ENCODE results near the gene UGT1A9. TPM values are rescaled to one million over a fixed set of nuclear protein-coding genes. Genes with fewer than 3 reads are reported as not detected.

The UGT1A9 gene
- total RNA-seq, 1 experiment from 2014 or later = not detected

- BruUV-seq (replicated peaks) = no TSS peak
- no peaks in the 10 kb centered on the region for H3K27me3 ChIP-seq (ENCODE audit: insufficient read depth, low read depth)
- no peaks in the 10 kb centered on the region for H4K20me1 ChIP-seq (ENCODE audit: insufficient read depth)
- TF ChIP-seq EZH2 (IDR thresholded peaks at IDR 0.05; ENCODE audit: low read depth) (no peak), CTCF (conservative IDR thresholded peaks at IDR 0.05) (no peak)
- H3K27ac ChIP-seq = no peak overlapping the region
- H3F3A ChIP-seq (ENCODE audit: insufficient read depth, low read depth) = no peaks in the 10 kb centered on the region
- intact Hi-C loops (cut with micrococcal nuclease; ENCODE audit: unreplicated experiment) = no loop called here
- no peaks in the 10 kb centered on the region for H3K4me1 ChIP-seq (replicated peaks; ENCODE audit: insufficient read depth)
- no peaks in the 10 kb centered on the region for H3K9me2 ChIP-seq (ENCODE audit: insufficient read depth)
- no peak overlapping the region for H3K4me3 ChIP-seq
- ChIA-PET POLR2A (ENCODE audit: unreplicated experiment) (interaction anchor here (0.7 kb wide), 1 partner anchor 390 kb away, joined by 4 read pairs; no protein-coding TSS in a partner anchor), CTCF (interaction anchor here (1.6 kb wide), 1 partner anchor 19 kb away, joined by 5 read pairs; no protein-coding TSS in a partner anchor)
- no peaks in the 10 kb centered on the region for H3K9me3 ChIP-seq (ENCODE audit: insufficient read depth, low read depth)
- H3K36me3 ChIP-seq (ENCODE audit: low read depth) = no peaks in the 10 kb centered on the region
- H3K4me2 ChIP-seq = no peak overlapping the region
- H2AFZ ChIP-seq = no peak overlapping the region
- no peaks in the 10 kb centered on the region for H3K79me2 ChIP-seq (ENCODE audit: low read depth)
- no peak for DNase-seq
These were observed 142.5 kb downstream of the UGT1A9 start for GRCh38 chr2:233814056-233814835.

- Histone ChIP-seq H3K9me2 (ENCODE audit: insufficient read depth) (no peaks in the 10 kb centered on the region), H3K4me2 (no peak overlapping the region), H3K9me3 (ENCODE audit: insufficient read depth, low read depth) (no peaks in the 10 kb centered on the region), H3K4me1 (replicated peaks; ENCODE audit: insufficient read depth) (no peaks in the 10 kb centered on the region), H2AFZ (no peak overlapping the region), H3K79me2 (ENCODE audit: low read depth) (no peaks in the 10 kb centered on the region), H3K4me3 (no peak overlapping the region), H4K20me1 (ENCODE audit: insufficient read depth) (no peaks in the 10 kb centered on the region), H3K27ac (no peak overlapping the region), H3K36me3 (ENCODE audit: low read depth) (no peaks in the 10 kb centered on the region), H3F3A (ENCODE audit: insufficient read depth, low read depth) (no peaks in the 10 kb centered on the region), H3K27me3 (ENCODE audit: insufficient read depth, low read depth) (no peaks in the 10 kb centered on the region)
- CTCF ChIA-PET = no interaction called here
- no peak for DNase-seq
- intact Hi-C loops (cut with micrococcal nuclease; ENCODE audit: unreplicated experiment) = no loop called here
- POLR2A ChIA-PET (ENCODE audit: unreplicated experiment) = no interaction called here
- TF ChIP-seq CTCF (conservative IDR thresholded peaks at IDR 0.05) (no peak), EZH2 (IDR thresholded peaks at IDR 0.05; ENCODE audit: low read depth) (no peak)
- BruUV-seq (replicated peaks) = no TSS peak
These were observed 144.2 kb downstream of the UGT1A9 start for GRCh38 chr2:233815861-233816260.

GRCh38 chr2:233816334-233816733, 144.6 kb downstream of the UGT1A9 start:
- H3F3A ChIP-seq (ENCODE audit: insufficient read depth, low read depth) = no peaks in the 10 kb centered on the region
- TF ChIP-seq EZH2 (IDR thresholded peaks at IDR 0.05; ENCODE audit: low read depth) = no peak
- no peak for TF ChIP-seq CTCF (conservative IDR thresholded peaks at IDR 0.05)
- H3K9me2 ChIP-seq (ENCODE audit: insufficient read depth) = no peaks in the 10 kb centered on the region
- intact Hi-C loops (cut with micrococcal nuclease; ENCODE audit: unreplicated experiment) = no loop called here
- no peaks in the 10 kb centered on the region for H4K20me1 ChIP-seq (ENCODE audit: insufficient read depth)
- no peaks in the 10 kb centered on the region for H3K9me3 ChIP-seq (ENCODE audit: insufficient read depth, low read depth)
- H3K4me3 ChIP-seq = no peak overlapping the region
- H3K79me2 ChIP-seq (ENCODE audit: low read depth) = no peaks in the 10 kb centered on the region
- H3K4me2 ChIP-seq = no peak overlapping the region
- ChIA-PET CTCF (no interaction called here), POLR2A (ENCODE audit: unreplicated experiment) (no interaction called here)
- H2AFZ ChIP-seq = no peak overlapping the region
- no TSS peak for BruUV-seq (replicated peaks)
- DNase-seq = no peak
- H3K27ac ChIP-seq = no peak overlapping the region
- H3K4me1 ChIP-seq (replicated peaks; ENCODE audit: insufficient read depth) = no peaks in the 10 kb centered on the region
- H3K36me3 ChIP-seq (ENCODE audit: low read depth) = no peaks in the 10 kb centered on the region
- H3K27me3 ChIP-seq (ENCODE audit: insufficient read depth, low read depth) = no peaks in the 10 kb centered on the region

All from PC-9 (cell line).